Bronchial epithelial cell (primary cell): ENCODE results near the gene TRAPPC12. TPM values are rescaled to one million over a fixed set of nuclear protein-coding genes. Genes with fewer than 3 reads are reported as not detected.
A peak's percentile ranks its signal among the peaks of the same experiment; 100 is the strongest.

Experiments used
- DNase-seq: peaks from one replicate; pipeline ENCODE4 v3.0.0-alpha.2; 2010; ENCODE audit warnings: low read depth
- FAIRE-seq: peaks from 2 replicates; lab custom pipeline; 2011; peaks lifted over from hg19 to GRCh38; lab: Jason Lieb, UNC
- H3K27me3 ChIP-seq: 2 replicates; pipeline ENCODE4 v1.5.1; 2011; ENCODE audit warnings: low read length; ENCODE audit not compliant: control insufficient read depth, insufficient read depth
- H3K36me3 ChIP-seq: 2 replicates; pipeline ENCODE4 v1.5.1; 2011; ENCODE audit warnings: low read length; ENCODE audit not compliant: control insufficient read depth, insufficient read depth
- H3K4me3 ChIP-seq: 2 replicates; pipeline ENCODE4 v1.5.1; 2011; ENCODE audit warnings: mild to moderate bottlenecking, low read depth, low read length, control low read depth
- CTCF ChIP-seq: IDR thresholded peaks from 2 replicates; pipeline ENCODE4 v1.5.1; 2011; ENCODE audit warnings: mild to moderate bottlenecking, moderate library complexity, low read length, control low read depth, inconsistent platforms; ENCODE audit not compliant: insufficient read depth, severe bottlenecking
- total RNA-seq: library from RNA; depleted of rRNA; stranded (reverse); fragments of >200 nt; gene quantifications from 2 replicates; pipeline ENCODE4 v1.2.1, GENCODE V29; 2014

The TRAPPC12 gene
- total RNA-seq, 1 donor from 2014 or later, result 52.9 TPM

GRCh38 chr2:3422161-3422779 is 42.8 kb downstream of the TRAPPC12 start:
- TF ChIP-seq CTCF, result no peak
- DNase-seq (no peak), FAIRE-seq (no peak)
- peaks cover 38% of the 10 kb centered on the region for H3K36me3 ChIP-seq
- H3K27me3 ChIP-seq, result no peaks in the 10 kb centered on the region
- H3K4me3 ChIP-seq, result no peak overlapping the region

GRCh38 chr2:3423492-3424170 is 44.1 kb downstream of the TRAPPC12 start:
- Histone ChIP-seq H3K4me3 (no peak overlapping the region), H3K36me3 (peaks cover 39% of the 10 kb centered on the region), H3K27me3 (no peaks in the 10 kb centered on the region)
- peak; percentile 88 for TF ChIP-seq CTCF
- DNase-seq (peak; percentile 43), FAIRE-seq (no peak)

- no peaks in the 10 kb centered on the region for H3K27me3 ChIP-seq
- FAIRE-seq (no peak), DNase-seq (no peak)
- no peak for TF ChIP-seq CTCF
- H3K36me3 ChIP-seq, result peaks cover 41% of the 10 kb centered on the region
- no peak overlapping the region for H3K4me3 ChIP-seq
Measured at GRCh38 chr2:3424171-3424795, 44.8 kb downstream of the TRAPPC12 start.

- H3K36me3 ChIP-seq, result peaks cover 38% of the 10 kb centered on the region
- FAIRE-seq, result no peak
Measured at GRCh38 chr2:3426615-3427014, 47.1 kb downstream of the TRAPPC12 start.

GRCh38 chr2:3427272-3427671 is 47.8 kb downstream of the TRAPPC12 start:
- TF ChIP-seq CTCF, result no peak
- no peak overlapping the region for H3K4me3 ChIP-seq
- H3K36me3 ChIP-seq, result peaks cover 34% of the 10 kb centered on the region
- H3K27me3 ChIP-seq, result no peaks in the 10 kb centered on the region
- DNase-seq, result no peak
- FAIRE-seq, result no peak

More at GRCh38 chr2:3426615-3427014, 47.1 kb downstream of the TRAPPC12 start:
- DNase-seq, result no peak
- Histone ChIP-seq H3K27me3 (no peaks in the 10 kb centered on the region), H3K4me3 (no peak overlapping the region)
- TF ChIP-seq CTCF, result no peak
